ENCODE results near the gene MTIF3.

Gene MTIF3

DNA sequence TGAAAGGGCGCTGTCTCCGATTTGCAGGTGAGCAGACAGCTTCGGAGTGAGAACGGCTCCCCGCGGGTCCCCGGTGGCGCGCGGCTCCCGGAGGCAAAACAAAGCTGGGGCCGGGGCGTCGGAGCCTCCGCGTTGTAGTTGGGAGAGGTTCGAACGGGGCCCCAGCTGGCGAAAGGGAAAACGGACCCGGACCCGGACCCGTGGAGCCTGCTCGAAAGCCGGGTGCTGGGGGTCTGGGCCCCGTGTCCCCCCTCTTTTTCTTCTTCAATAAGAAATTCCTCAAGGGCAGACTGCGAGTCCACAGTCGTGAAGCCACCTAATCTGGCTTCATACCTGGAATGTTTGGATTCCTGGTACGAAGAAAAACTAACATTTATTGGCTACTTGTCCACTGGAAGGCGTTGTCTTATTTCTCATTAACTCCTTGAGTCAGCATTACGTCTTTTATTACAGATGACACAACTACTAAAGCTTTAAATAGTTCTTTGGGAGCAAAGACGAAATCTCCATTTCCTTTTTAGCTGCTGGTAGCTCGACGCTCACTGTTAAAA is 632 bp upstream of the MTIF3 start:
- DNase-seq: peak; percentile 23

DNA sequence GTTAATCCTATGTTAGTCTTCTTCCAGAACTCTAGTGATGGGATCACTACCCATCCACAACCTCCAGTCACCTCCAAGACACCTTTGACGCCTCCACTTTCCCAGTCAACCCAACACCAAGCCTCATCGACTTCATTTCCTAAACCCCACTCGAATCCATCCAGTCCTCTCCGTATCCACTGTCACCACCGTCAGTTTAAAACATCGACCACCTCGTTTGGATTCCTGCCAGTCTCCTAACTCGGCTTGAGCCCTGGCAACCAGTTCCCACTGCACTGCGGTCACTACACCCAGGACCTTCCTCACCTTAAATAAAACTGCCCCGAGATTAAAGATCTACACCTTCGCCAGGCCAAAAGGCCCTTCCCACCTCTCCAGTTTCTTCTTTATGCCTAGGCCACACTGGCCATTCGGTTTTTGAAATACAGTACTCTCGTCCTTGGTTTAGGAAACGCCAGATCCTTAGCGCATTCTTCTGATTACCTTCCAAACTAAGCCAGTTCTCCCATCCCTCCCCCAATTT is 1.2 kb downstream of the MTIF3 start:
- DNase-seq: no peak

DNA sequence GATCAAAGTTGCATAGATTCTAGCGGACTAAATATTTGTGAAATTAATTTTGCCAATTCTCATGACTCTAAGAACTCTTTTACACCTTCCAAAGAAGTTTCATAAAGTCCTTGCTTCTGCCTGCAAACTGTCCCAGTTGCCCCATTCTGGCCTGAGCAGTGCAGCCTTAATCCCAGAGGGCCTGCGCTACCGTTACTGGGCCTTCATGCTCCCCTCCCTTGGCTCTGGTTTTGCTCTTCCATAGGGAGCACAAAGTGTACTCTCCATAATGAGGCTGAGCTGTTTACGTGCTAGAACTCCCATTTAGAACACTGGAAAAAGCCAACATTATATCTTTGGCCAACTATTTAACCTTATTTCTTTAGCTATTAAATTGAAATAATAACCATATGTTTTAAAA is 2.1 kb downstream of the MTIF3 start:
- DNase-seq: no peak

DNA sequence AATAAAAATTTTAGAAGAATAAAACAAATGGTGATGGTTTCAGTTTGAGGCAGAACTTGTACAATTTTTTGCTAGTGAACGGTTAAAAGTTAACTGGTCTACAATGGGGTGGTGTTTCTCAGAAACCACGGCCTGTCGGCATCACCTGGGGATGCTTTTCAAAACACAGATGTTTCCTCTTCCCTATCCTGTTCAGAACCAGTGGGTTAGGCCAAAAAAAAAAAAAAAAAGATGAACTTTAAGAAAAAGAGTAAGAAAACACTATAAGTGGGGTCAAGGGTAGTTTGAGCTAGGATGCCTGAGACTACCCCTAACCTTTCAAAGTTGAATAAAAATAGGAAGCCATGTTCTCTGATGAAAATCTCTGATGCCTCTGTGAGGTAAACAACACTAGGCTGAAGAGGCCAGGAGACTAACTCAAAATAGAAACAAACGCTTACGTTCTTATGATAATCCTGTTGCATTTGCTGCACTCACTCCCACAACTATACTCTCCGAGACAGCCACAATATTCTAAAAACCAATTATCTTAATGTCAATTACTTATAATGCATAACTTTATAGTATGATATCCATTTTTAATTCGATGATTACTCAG is 3.3 kb downstream of the MTIF3 start:
- DNase-seq: peak; percentile 54

DNA sequence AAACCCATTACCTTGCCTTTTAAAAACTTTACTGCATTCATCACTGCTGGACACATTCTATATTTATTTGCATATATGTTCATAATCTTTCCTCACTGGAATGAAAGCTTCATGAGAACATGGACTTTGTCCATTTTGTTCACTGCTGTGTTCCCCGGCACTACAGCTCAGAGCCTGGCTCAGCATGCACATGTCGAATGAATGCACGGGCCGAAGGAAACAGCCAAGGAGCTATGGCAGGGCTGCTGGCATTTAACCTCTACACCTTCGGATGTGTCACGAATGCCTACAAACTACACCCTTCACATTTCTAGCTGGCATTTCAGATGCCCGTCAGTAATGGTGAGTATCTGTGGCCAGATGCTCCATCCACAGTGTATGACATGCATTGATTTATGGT is 7.6 kb downstream of the MTIF3 start:
- no peak for DNase-seq

DNA sequence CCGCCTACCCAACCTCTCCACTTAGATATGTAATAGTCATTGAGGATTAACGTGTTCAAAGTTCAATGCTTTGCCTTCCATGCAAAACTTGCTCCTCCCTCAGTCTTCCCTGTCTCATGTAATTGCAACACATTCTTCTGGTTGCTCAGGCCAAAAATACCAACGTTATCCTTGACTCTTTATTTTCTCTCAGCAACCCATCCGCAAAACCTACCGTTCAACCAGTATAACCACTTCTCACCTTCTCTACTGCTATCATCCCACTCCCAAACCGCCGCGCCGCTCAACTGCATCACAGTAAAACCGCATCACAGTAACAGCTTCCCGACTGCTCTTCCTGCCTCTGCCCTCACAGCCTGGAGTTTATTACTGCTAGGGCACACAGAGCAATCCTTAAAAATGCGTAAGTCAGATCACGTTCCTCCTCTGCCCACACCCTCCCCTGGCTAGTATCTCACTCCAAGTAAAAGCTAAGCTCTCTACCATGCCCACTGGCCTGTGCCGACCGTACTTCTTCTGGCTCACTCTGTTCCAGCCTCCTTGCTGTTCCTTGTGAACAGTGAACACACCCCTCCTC is 8.2 kb downstream of the MTIF3 start:
- peak; percentile 34 for DNase-seq

DNA sequence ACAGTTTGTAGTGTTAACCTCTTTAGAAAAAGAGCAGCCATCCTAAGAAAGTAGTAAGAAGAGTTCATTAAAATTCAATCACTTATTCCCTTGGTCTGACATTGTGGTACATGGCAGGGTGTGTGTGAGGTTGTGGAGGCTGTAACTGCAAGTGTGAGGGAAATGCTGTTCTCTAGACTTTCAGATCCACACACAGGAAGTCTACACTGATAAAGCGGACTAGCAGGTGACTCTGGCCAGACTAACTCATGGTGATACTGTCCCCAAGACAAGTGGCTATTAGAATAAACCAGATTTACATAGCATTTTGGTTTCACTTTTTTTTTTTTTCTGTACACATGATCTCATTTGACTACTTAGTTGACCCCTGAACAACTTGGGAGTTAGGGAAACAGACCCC is 10.0 kb downstream of the MTIF3 start:
- DNase-seq: no peak

DNA sequence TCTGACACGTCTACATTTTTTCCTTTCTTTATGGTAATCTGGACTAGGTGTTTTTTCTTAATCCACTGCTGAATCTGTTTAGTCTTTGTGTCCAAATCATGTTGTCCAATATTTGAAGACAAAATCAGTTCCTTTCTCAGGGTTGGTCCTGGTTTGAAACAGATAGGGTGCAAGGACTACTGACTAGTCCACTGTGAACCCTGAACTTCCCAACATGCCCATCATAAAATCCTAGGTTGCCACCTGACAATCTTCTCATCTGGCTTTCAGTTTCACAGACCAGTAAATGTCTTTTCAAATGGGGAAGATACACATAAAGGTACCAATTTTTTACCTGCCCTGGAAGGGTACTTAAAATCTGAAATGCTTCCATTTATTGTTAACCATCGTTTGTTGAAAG is 13.2 kb downstream of the MTIF3 start:
- DNase-seq: no peak

DNA sequence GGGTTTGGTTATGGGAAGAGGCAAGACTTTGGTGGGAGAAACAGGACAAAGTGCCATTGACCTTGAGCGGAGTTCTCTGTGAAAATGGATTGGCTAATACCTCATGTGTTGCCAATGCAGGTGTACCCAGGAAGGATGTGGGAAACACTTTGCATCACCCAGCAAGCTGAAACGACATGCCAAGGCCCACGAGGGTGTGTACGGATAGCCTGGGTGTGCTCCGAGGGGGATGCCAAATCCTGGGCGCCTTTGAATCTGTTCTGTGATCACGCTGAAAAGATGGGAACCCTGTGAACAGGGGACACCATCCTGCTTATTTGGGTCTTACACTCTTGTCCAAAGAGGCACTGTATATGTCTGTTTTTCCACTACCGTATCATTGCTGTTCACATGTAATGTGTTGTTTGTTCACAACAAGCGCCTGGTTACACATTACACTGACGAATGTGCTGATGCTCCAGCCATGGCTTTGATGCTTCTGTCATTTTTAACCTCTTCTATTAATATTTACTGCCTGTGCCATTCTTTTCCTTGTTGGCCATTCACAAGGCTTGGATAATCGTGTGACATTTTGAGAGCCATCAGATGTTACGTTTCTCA is 17.7 kb downstream of the MTIF3 start:
- DNase-seq: peak; percentile 33

DNA sequence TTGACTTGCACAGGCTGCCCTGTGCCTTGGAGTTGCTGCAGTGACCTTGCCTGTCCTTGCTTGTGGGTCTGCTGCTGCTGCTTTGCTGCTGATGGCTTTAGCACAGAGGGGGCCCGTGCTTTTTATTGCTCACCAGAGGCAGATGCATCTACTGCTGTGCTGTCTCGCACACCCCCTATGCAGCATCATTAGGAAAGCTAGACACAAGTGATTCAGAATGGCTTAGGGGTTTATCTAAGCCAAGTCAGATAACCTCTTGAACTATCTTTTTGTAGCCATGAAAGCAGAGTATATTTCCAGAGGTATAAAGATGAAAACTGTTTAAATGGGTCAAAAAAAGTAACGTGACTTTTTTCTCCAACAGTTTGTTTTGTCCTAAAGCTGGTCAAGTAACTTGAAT is 18.2 kb downstream of the MTIF3 start:
- no peak for DNase-seq

DNA sequence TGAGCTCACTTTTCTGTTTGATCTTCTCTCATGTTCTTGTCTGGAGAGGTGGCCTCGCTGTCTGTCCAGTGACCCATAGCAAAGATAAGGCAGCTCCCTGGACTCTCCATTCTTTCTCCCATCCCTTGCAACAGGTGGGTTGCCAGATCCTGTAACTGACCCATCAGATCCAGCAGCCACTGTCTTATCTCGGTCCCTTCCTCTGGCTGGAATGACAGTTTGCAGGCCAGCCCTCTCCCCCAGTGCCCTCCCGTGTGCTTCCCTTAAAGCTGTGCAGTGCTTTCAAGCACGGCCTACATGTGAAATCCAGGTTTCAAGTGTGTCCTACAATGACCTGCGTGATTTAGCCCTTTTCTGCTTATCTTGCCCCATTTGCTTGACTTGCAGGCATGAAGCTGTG is 22.2 kb downstream of the MTIF3 start:
- no peak for DNase-seq

DNA sequence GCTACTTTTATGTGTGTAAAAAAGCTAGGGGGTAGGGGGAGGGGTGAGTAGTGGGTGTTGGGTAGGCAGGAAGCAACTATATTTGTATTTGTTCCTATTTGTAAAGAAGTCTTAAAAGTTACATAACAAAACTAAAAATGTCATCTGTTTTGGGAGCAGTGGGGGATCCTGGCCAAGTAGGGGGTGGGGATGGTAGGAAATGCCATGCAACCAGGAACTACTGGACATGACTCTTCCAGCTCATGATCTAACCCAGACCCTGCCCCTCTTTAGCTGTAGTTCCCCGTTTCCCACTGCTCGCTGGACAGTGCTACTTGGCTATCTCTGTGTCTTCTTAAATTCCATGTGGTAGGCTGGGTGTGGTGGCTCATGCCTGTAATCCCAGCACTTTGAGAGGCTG is 22.7 kb downstream of the MTIF3 start:
- no peak for DNase-seq

DNA sequence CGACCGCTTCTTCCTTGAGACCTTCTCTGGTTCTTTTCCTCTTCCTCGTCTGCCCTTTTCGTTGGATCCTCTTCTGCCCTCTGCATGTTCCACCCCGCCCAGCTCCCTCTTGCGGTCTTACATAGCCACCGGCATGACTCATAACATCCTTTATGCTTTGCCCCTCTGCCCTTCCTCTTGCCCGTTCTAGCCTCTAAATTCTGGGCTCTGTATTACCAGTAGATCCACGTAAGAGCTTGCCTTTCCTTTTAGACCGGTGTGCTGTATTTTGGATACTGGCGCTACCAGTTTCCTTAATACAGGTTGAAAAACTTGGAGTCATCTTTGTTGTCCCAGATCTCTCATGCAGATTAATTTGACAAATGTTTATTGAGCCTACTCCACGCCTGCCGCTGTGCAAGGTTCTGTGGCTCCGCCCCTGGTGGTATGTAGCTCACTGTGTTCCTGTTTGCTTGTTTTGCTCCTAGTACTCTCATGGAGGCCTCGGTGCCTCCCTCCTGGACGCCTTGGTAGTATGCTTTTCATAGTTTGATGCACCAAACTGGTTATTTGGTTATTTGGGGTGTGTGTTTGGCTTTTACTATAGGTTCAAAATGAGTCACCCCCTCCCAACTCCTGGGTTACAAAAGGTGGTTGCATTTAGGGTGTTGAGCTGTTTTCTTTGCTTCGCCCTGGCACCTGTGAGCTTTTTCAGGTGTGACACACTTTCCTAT is 24.3 kb downstream of the MTIF3 start:
- DNase-seq: peak; percentile 81

DNA sequence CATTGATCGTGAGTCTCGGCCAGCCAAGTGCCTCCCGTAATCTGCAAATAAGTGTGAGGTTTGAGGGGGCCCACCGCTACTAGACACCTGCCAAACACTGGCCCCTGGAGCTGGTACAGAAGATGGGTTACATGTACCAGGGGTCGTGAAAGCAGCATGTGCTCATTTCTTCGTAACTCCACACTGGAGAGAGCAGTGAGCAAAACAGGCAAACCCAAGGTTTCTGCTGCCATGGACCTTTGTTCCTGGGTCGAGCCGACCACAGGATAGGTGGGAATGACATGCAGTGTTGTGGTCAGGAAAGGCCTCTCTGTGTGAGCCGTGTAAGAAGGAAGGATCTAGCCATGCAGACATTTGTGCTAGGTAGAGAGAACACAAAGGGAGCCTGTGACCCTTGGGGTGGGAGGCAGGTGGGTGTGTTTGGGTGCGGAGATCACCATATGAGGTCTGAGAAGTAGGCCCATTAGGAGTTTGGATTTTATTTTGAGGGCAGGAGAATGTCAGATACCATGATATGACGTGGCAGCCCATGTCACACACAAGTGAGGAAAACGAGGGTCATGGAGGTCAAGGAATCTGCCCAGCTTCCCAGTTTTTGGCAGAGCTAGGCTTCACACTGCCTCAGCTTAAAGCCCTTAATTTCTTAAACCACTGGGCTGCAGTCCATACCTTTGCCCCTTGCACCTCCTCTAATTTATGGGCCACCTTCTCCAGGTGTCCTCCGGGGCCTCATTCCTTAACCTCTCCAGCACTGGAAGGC is 25.0 kb downstream of the MTIF3 start:
- DNase-seq: peak; percentile 13

DNA sequence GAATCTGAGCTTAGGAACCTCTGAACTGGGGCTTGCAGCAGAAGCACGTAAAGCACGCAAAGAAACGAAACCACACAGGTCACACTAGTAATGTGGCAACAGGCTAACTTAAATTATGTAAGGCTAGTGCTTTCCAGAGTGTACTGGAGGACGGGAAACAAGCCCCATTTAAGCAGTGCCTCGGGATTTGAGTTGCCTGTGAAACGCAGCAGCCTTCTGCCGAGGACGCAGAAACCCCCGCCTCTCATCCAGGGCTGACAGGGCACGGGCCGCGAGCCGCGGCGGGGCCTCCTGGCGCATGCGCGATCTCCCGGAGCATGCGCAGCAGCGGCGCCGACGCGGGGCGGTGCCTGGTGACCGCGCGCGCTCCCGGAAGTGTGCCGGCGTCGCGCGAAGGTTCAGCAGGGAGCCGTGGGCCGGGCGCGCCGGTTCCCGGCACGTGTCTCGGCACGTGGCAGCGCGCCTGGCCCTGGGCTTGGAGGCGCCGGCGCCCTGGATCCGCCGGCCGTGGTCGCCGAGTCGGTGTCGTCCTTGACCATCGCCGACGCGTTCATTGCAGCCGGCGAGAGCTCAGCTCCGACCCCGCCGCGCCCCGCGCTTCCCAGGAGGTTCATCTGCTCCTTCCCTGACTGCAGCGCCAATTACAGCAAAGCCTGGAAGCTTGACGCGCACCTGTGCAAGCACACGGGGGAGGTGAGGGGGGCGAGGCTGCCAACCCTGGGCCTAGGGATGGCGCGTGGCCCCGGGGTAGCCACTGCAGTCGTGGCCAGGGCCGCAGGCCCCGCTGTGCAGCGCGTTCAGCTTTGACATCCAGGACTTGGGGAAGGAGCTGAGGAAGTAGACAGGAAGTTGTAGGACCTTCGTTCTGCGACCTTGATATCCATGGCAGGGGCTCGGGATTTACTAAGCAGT is 25.9 kb downstream of the MTIF3 start, which contains the start of gene GTF3A:
Gene GTF3A (plus strand): TSS at position 374 of the 912 bp plus-strand sequence.
- DNase-seq: peak; percentile 91

DNA sequence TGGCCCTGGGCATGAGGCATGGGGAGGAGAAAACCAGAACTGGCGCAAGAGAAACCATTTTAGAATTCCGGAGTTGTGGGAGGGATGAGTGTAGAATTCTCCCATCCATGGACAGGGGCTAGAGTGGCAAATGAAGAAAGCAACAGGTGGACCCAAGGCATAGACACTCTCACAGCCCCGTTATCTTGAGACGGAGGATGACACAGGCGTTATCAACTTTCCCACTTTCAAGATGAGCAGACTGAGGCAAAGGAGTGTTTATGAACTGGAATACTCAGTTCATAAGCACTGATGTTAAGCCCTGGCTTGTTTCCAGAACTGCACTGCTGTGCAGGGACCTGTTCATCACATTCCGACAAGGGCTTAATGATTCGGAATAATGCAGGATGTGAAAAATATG is 27.0 kb downstream of the MTIF3 start:
- no peak for DNase-seq

DNA sequence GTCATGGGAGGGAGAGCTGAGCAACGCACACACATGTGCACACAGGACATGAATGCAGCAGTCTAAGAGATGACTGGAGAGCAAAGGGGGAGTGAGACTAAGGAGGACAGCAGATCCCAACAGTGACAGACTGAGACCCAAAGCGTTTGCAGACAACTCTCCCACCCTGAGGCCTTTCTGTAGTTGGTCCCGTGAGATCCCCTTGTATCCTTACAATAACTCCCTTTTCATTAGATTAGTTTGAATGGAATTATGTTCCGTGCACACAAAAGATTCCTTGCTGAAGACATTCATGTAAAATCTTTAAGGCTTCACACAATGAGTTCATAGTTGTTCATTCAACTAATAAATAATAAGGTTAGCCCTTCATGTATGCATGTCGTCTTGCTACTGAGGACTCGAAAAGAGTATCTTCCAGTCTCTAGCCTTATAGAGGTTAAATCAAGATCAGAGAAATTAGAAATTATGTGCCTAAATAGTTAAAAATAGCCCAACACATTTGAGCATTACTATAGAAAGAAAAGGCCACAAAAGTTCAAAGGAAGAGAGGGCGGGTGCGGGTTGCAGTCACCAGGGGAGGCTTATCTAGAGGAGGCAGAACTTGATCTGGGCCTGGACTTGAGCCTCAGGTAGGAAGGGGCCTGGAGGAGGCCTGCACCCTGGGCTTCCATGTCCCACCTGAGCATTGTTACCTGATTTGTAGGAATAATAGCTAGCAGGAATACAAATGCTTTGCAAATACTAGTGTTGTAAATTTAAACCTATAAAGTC is 29.1 kb downstream of the MTIF3 start:
- no peak for DNase-seq

DNA sequence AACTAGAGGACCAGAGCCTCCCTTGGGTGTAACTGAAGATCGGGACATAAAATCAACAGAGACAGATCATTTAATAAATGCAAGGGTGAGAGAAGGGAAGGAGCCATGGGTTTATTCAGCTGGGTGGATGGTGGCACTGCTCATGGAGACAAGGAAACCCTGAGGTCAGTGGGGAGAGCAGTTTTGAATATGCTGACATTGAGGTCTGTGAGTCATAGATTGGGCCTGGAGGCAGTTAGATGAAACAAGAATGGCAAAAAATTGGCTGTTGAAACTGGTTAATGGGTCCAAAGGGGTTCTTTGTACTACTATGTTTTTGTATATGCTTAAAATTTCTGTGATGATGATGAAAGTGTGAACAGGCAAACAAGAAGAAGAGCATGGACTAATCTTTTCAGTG is 31.0 kb downstream of the MTIF3 start:
- no peak for DNase-seq

DNA sequence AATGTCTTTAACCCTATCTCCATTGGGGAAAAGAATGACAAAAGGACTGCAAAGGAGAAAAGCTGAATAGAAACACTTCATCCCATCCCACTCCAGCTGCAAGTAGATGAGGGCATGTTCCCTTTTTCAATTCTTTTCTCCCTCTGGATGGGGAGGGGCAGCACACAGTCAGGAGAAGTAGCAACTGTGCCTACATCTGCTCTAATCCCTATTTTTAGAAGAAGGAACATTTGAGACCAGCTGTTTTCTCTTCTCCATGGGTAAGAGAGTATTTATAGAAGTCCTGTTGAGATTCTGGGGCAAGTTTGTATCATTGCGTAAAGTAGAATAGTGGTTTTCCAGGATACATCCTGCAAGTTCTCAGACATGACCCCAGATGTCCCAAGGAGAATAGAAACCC is 35.2 kb downstream of the MTIF3 start:
- DNase-seq: no peak

DNA sequence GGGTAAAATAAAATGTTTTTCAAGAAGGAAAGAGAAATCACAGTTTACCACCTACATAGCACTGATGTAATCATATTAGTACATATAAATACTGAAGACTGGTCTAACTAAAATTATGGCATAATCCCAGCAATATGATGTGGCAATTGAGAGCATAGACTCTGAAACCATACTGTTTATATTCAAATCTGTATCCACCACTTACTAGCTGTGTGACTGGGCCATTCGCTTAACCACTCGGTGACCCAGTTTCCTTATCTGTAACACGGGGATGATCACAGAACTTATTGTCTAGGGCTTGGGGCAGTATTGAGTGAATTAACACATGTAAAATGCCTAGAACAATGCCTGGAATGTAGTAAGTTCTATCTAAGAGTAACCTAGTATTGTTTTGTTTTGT is 39.0 kb downstream of the MTIF3 start:
- DNase-seq: no peak

DNA sequence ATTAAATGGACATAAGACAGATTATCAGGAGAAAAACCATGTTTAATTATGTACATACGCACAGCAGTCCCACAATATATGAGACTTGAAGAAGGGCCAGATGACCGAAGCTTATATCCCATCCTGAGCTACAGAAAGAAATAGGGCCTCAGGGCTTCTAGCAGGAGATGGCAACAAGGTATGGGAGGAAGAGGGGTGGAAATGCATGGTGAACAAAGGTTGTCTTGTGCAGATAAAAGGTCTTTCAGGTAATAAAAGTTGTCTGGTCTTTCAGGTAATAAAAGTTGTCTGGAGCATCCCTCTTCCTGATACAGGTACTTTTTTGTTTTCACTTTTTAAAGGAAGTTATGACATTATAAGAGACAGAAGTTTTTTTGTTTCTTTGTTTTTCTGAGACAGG is 41.4 kb downstream of the MTIF3 start:
- no peak for DNase-seq
